ENCODE data around the gene ADGRE2.

GRCh38 chr19:14809272-14810057 is 31.1 kb upstream of the ADGRE2 start:
- TF ChIP-seq CTCF (IDR thresholded peaks at IDR 0.05; ENCODE audit: low read depth, low read length), result no peak
- TF ChIP-seq MYC (IDR thresholded peaks at IDR 0.05; ENCODE audit: low read depth, low read length), result no peak
